Measurements from ENCODE around the gene UTP18. TPM values are rescaled to one million over a fixed set of nuclear protein-coding genes. Genes with fewer than 3 reads are reported as not detected.

UTP18 gene
- total and polyA plus RNA-seq, 9 of the 15 experiments (the other 6 are each of a cell fraction or from before 2014, with no cell fraction given), result 31.1 to 99.2 (median 66.7) TPM

DNA sequence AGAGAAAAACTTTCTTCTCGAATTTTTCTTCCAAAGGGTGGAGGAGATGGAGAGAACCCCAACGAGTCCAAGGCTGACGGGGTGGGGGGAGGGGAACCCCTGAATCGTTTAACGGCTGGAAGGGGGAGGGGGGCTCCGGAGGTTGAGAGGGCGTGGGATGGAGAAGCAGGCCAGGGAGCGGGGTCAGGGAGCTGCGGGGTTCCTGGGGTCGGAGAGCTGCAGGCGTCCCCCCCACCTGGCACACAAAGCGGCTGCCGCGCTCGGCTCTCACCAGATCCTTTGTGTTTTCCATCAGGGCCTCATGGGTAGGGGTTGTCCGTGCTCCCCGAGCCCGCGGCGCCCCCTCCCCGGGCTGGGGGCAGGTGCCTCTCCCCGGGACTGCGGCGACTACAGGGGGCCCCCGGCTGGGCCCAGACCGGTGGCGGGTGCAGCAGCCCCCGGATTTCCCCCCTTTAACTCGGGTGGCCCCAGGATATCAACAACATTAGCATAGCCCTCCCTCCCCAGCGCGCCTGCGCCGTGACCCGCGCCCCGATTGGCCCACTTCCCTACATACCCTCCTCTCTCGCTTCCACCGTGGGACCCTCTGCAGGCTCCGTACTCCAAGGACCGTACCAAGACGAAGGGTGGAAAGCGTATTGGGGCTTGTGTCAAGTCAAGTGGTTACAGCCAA lies 646 bp upstream of the UTP18 start, which contains the start of gene MBTD1 (continued):
- no peak for TF ChIP-seq ZNF318 (IDR thresholded peaks at IDR 0.05; ENCODE audit: borderline replicate concordance in 1 of 2, low read depth in 1 of 2)
- no peak for TF ChIP-seq ATF1 (CRISPR knock-in tag; IDR thresholded peaks at IDR 0.05)
- no peak for TF ChIP-seq ATF1 (tag; IDR thresholded peaks at IDR 0.05)
- TF ChIP-seq YY1 (IDR thresholded peaks at IDR 0.05; ENCODE audit: borderline replicate concordance in 1 of 3, control insufficient read depth in 1 of 3, extremely low read depth in 1 of 3, insufficient read depth in 3 of 3, insufficient read length in 1 of 3, insufficient replicate concordance in 2 of 3, low read depth in 1 of 3, low read length in 2 of 3), result no peak
- TF ChIP-seq CCAR2 (IDR thresholded peaks at IDR 0.05; ENCODE audit: low read depth, low read length), result no peak
- no peak for TF ChIP-seq PTTG1 (tag; IDR thresholded peaks at IDR 0.05; ENCODE audit: low read depth)
- TF ChIP-seq ESRRA (IDR thresholded peaks at IDR 0.05; ENCODE audit: borderline replicate concordance, low read depth), result 0 out of 2 replicates have a peak, but pooled peaks have one; percentile 23
- TF ChIP-seq ZNF146 (CRISPR knock-in tag; IDR thresholded peaks at IDR 0.05; ENCODE audit: unreplicated experiment), result no peak
- TF ChIP-seq DLX4 (CRISPR knock-in tag; IDR thresholded peaks at IDR 0.05), result no peak
- TF ChIP-seq HNRNPL (IDR thresholded peaks at IDR 0.05; ENCODE audit: low read depth, low read length), result no peak
- TF ChIP-seq, protein P1, sequence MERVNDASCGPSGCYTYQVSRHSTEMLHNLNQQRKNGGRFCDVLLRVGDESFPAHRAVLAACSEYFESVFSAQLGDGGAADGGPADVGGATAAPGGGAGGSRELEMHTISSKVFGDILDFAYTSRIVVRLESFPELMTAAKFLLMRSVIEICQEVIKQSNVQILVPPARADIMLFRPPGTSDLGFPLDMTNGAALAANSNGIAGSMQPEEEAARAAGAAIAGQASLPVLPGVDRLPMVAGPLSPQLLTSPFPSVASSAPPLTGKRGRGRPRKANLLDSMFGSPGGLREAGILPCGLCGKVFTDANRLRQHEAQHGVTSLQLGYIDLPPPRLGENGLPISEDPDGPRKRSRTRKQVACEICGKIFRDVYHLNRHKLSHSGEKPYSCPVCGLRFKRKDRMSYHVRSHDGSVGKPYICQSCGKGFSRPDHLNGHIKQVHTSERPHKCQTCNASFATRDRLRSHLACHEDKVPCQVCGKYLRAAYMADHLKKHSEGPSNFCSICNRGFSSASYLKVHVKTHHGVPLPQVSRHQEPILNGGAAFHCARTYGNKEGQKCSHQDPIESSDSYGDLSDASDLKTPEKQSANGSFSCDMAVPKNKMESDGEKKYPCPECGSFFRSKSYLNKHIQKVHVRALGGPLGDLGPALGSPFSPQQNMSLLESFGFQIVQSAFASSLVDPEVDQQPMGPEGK (CRISPR knock-in tag; IDR thresholded peaks at IDR 0.05; ENCODE audit: borderline replicate concordance), result no peak
- TF ChIP-seq HMG20A (CRISPR knock-in tag; conservative IDR thresholded peaks at IDR 0.05), result no peak
- no peak for TF ChIP-seq ZNF512 (tag; IDR thresholded peaks at IDR 0.05)
- no peak for TF ChIP-seq ZC3H11A (IDR thresholded peaks at IDR 0.05; ENCODE audit: low read depth, low read length)
